ENCODE results near the gene DUOX2. TPM values are rescaled to one million over a fixed set of nuclear protein-coding genes. Genes with fewer than 3 reads are reported as not detected.
"Not testable (repeated sequence)": the region's sequence is repeated elsewhere in the genome, so short reads cannot be mapped to it uniquely, and the experiment has no call there.

Gene DUOX2
- total RNA-seq, 1 experiment from 2014 or later: 0.08 TPM

DNA sequence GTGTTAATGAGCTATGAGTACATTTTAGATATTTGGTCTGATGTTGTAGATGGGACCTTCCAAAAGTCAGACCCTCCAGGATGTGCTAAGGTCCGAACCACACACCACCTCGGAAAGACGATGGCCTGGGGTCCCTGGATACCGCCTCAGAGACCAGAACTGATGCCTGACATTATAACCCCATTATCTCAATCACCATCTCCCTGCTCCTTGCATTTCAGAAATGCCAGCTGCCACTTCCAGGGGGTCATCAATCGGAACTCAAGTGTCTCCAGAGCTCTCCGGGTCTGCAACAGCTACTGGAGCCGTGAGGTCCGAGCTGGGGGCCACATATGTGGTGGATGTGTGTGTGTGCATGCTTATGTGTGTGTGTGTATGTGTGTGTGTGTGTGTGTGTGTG is 23.7 kb upstream of the DUOX2 start:
- Histone ChIP-seq H3K36me3 (ENCODE audit: control insufficient read depth, insufficient read depth, low read length) (no peaks in the 10 kb centered on the region), H3K27me3 (ENCODE audit: control insufficient read depth, insufficient read depth, low read length) (peaks cover 5% of the 10 kb centered on the region; the same call in 1 of the 2 replicates), H3K4me3 (ENCODE audit: low read depth in 2 of 2, low read length in 2 of 2) (no peak overlapping the region), H3K27ac (ENCODE audit: low read length) (no peak overlapping the region), H3K9me3 (ENCODE audit: control insufficient read depth, insufficient read depth, low read depth, low read length) (no peaks in the 10 kb centered on the region), H3K4me1 (ENCODE audit: control insufficient read depth, insufficient read depth, low read length) (no peaks in the 10 kb centered on the region)
- intact Hi-C loops (cut with micrococcal nuclease; ENCODE audit: unreplicated experiment) (no loop called here), in situ Hi-C loops (cut with HindIII; ENCODE audit: low pct_unique_long_range_greater_than_20kb, low sequenced_read_pairs) (no loop called here)
- no peak for DNase-seq (ENCODE audit: low read depth, low spot score)
- no TSS peak for BruUV-seq (replicated peaks)
- ChIA-PET POLR2A (interaction anchor here (0.6 kb wide), 1 partner anchor 198 kb away, joined by 3 read pairs; no protein-coding TSS in a partner anchor), CTCF (interaction anchor here (0.6 to 1.0 kb wide), 3 partner anchors 19 to 28 kb away, joined by 3 to 4 read pairs (median 3); no protein-coding TSS in a partner anchor)
- TF ChIP-seq, protein P1, sequence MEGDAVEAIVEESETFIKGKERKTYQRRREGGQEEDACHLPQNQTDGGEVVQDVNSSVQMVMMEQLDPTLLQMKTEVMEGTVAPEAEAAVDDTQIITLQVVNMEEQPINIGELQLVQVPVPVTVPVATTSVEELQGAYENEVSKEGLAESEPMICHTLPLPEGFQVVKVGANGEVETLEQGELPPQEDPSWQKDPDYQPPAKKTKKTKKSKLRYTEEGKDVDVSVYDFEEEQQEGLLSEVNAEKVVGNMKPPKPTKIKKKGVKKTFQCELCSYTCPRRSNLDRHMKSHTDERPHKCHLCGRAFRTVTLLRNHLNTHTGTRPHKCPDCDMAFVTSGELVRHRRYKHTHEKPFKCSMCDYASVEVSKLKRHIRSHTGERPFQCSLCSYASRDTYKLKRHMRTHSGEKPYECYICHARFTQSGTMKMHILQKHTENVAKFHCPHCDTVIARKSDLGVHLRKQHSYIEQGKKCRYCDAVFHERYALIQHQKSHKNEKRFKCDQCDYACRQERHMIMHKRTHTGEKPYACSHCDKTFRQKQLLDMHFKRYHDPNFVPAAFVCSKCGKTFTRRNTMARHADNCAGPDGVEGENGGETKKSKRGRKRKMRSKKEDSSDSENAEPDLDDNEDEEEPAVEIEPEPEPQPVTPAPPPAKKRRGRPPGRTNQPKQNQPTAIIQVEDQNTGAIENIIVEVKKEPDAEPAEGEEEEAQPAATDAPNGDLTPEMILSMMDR (IDR thresholded peaks at IDR 0.05): no peak
- no peak for TF ChIP-seq TCF7L2 (IDR thresholded peaks at IDR 0.05; ENCODE audit: low read depth, low read length)
- ATAC-seq: no peak

DNA sequence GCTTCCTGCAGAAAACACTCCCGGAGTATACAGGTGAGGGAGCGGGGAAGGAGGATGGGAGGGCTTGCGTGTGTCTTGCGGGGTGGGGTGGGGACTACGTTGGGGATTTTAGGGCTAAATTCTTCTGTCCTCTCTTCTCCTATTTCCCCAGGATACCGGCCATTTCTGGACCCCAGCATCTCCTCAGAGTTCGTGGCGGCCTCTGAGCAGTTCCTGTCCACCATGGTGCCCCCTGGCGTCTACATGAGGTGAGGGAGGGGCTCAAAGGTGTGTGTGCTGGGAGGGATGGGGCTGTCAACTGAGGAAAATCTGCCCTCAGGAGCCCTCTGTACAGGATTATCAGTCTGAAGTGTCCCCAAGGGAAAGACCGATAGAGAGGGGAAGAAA is 22.4 kb upstream of the DUOX2 start:
- ChIA-PET CTCF (interaction anchor here (0.6 to 1.1 kb wide), 3 partner anchors 16 to 69 kb away, joined by 3 to 7 read pairs (median 5); no protein-coding TSS in a partner anchor), POLR2A (no interaction called here)
- H3K4me3 ChIP-seq (ENCODE audit: low read depth in 2 of 2, low read length in 2 of 2): no peak overlapping the region
- H3K27ac ChIP-seq (ENCODE audit: low read length): no peak overlapping the region
- no TSS peak for BruUV-seq (replicated peaks)
- no peaks in the 10 kb centered on the region for H3K9me3 ChIP-seq (ENCODE audit: control insufficient read depth, insufficient read depth, low read depth, low read length)
- in situ Hi-C loops (cut with HindIII; ENCODE audit: low pct_unique_long_range_greater_than_20kb, low sequenced_read_pairs) (no loop called here), intact Hi-C loops (cut with micrococcal nuclease; ENCODE audit: unreplicated experiment) (no loop called here)
- no peak for ATAC-seq
- no peaks in the 10 kb centered on the region for H3K36me3 ChIP-seq (ENCODE audit: control insufficient read depth, insufficient read depth, low read length)
- H3K27me3 ChIP-seq (ENCODE audit: control insufficient read depth, insufficient read depth, low read length): peaks cover 5% of the 10 kb centered on the region; the same call in 1 of the 2 replicates
- DNase-seq (ENCODE audit: low read depth, low spot score): no peak
- TF ChIP-seq TCF7L2 (IDR thresholded peaks at IDR 0.05; ENCODE audit: low read depth, low read length) (no peak), POLR2AphosphoS5 (IDR thresholded peaks at IDR 0.05; ENCODE audit: low read depth, low read length) (no peak), SIN3A (IDR thresholded peaks at IDR 0.05; ENCODE audit: borderline replicate concordance, insufficient read depth, low read depth, low read length) (no peak)
- TF ChIP-seq, protein P2, sequence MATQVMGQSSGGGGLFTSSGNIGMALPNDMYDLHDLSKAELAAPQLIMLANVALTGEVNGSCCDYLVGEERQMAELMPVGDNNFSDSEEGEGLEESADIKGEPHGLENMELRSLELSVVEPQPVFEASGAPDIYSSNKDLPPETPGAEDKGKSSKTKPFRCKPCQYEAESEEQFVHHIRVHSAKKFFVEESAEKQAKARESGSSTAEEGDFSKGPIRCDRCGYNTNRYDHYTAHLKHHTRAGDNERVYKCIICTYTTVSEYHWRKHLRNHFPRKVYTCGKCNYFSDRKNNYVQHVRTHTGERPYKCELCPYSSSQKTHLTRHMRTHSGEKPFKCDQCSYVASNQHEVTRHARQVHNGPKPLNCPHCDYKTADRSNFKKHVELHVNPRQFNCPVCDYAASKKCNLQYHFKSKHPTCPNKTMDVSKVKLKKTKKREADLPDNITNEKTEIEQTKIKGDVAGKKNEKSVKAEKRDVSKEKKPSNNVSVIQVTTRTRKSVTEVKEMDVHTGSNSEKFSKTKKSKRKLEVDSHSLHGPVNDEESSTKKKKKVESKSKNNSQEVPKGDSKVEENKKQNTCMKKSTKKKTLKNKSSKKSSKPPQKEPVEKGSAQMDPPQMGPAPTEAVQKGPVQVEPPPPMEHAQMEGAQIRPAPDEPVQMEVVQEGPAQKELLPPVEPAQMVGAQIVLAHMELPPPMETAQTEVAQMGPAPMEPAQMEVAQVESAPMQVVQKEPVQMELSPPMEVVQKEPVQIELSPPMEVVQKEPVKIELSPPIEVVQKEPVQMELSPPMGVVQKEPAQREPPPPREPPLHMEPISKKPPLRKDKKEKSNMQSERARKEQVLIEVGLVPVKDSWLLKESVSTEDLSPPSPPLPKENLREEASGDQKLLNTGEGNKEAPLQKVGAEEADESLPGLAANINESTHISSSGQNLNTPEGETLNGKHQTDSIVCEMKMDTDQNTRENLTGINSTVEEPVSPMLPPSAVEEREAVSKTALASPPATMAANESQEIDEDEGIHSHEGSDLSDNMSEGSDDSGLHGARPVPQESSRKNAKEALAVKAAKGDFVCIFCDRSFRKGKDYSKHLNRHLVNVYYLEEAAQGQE (IDR thresholded peaks at IDR 0.05; ENCODE audit: insufficient read depth in 1 of 2, low read depth in 2 of 2, low read length in 1 of 2): no peak
- TF ChIP-seq, protein P1 (IDR thresholded peaks at IDR 0.05): no peak
- H3K4me1 ChIP-seq (ENCODE audit: control insufficient read depth, insufficient read depth, low read length): no peaks in the 10 kb centered on the region

DNA sequence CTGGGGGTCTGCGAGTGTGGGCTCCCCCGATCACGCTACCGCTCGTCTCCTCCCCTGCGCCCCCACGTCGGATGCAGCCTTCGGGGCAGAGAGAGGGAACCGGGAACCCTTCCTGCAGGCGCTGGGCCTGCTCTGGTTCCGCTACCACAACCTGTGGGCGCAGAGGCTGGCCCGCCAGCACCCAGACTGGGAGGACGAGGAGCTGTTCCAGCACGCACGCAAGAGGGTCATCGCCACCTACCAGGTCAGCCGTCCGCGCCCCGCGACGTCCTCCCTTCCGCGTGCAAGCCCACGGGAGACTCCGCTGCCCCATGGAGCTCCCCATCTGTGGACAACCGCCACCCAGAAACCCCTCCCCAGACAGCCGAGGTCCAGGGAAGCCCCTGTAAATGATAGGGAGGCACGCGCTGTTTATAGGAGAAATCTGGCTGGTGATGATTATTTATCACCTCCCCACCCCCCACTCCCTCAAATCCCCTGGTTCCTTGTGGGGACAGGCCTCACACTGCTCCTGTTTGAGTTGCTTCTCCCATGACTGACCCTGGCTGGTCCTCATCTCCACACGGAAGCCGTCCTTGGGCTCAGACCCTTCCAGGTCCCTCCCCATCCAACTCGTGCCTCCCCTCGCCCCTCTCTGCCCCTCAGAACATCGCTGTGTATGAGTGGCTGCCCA is 21.9 kb upstream of the DUOX2 start:
- H3K4me1 ChIP-seq (ENCODE audit: control insufficient read depth, insufficient read depth, low read length); POLR2A ChIA-PET; DNase-seq (ENCODE audit: low read depth, low spot score); BruUV-seq (replicated peaks); intact Hi-C loops (cut with micrococcal nuclease; ENCODE audit: unreplicated experiment); H3K36me3 ChIP-seq (ENCODE audit: control insufficient read depth, insufficient read depth, low read length); H3K9me3 ChIP-seq (ENCODE audit: control insufficient read depth, insufficient read depth, low read depth, low read length); H3K4me3 ChIP-seq (ENCODE audit: low read depth in 2 of 2, low read length in 2 of 2); H3K27me3 ChIP-seq (ENCODE audit: control insufficient read depth, insufficient read depth, low read length); H3K27ac ChIP-seq (ENCODE audit: low read length); in situ Hi-C loops (cut with HindIII; ENCODE audit: low pct_unique_long_range_greater_than_20kb, low sequenced_read_pairs): not testable (repeated sequence)
- peak; percentile 27; the same call in 1 of the 2 replicates for ATAC-seq
- CTCF ChIA-PET: interaction anchor here (0.6 to 1.1 kb wide), 3 partner anchors 15 to 70 kb away, joined by 3 to 7 read pairs (median 5); no protein-coding TSS in a partner anchor

All from Panc1 (cell line).